CD8-positive, alpha-beta memory T cell (primary cell): Measurements from ENCODE around the gene CD99. TPM values are rescaled to one million over a fixed set of nuclear protein-coding genes. Genes with fewer than 3 reads are reported as not detected.
"Not testable (repeated sequence)": the region's sequence is repeated elsewhere in the genome, so short reads cannot be mapped to it uniquely, and the experiment has no call there.

Experiments
- CTCF ChIA-PET: fragments of 350-600 bp; sonication (Branson Sonifier 250); formaldehyde crosslinking; loops from one replicate; lab custom pipeline; 2021; ENCODE audit warnings: antibody characterized with exemption; lab: Charles Lee
- POLR2A ChIA-PET: fragments of 350-600 bp; sonication (Branson Sonifier 250); formaldehyde crosslinking; loops from one replicate; lab custom pipeline; 2021; ENCODE audit warnings: antibody characterized with exemption; lab: Charles Lee
- DNase-seq, 5 donors: peaks; one replicate each; pipeline versions ENCODE4 v3.0.0 to v3.0.0-alpha.2; 2020 to 2022; ENCODE audit warnings: mixed read lengths in 1 of 5
- H3K27ac ChIP-seq: one replicate; pipeline ENCODE4 v1.7.0; 2013; ENCODE audit warnings: low read depth, mild to moderate bottlenecking, low read length, moderate library complexity
- H3K27me3 ChIP-seq: 2 replicates; pipeline ENCODE4 v1.7.0; 2013; ENCODE audit warnings: low read length, mild to moderate bottlenecking; ENCODE audit not compliant: insufficient read depth, poor library complexity, severe bottlenecking
- H3K36me3 ChIP-seq: 2 replicates; pipeline ENCODE4 v1.7.0; 2013; ENCODE audit warnings: mild to moderate bottlenecking, low read length, moderate library complexity; ENCODE audit not compliant: insufficient read depth
- H3K4me1 ChIP-seq: 2 replicates; pipeline ENCODE4 v1.7.0; 2013; ENCODE audit warnings: mild to moderate bottlenecking, low read length, moderate library complexity; ENCODE audit not compliant: insufficient read depth
- H3K4me3 ChIP-seq: 2 replicates; pipeline ENCODE4 v1.7.0; 2013; ENCODE audit warnings: mild to moderate bottlenecking, low read length
- H3K9me3 ChIP-seq: 2 replicates; pipeline ENCODE4 v1.7.0; 2013; ENCODE audit warnings: mild to moderate bottlenecking, low read length
- H3K27ac Mint-ChIP-seq, 8 donors: one replicate each; pipeline ENCODE4 v1.8.0; 2020 to 2021; ENCODE audit warnings: mixed read lengths in 8 of 8, mild to moderate bottlenecking in 6 of 8, inconsistent platforms in 3 of 8, moderate library complexity in 3 of 8
- H3K27me3 Mint-ChIP-seq, 2 donors: one replicate each; pipeline ENCODE4 v1.8.0; 2020 to 2021; ENCODE audit warnings: mixed read lengths in 2 of 2, mild to moderate bottlenecking in 1 of 2, moderate library complexity in 1 of 2
- H3K36me3 Mint-ChIP-seq, 3 donors: one replicate each; pipeline ENCODE4 v1.8.0; 2020 to 2021; ENCODE audit warnings: mixed read lengths in 3 of 3, inconsistent platforms in 1 of 3, mild to moderate bottlenecking in 1 of 3
- H3K4me1 Mint-ChIP-seq, 3 donors: one replicate each; pipeline ENCODE4 v1.8.0; 2020 to 2021; ENCODE audit warnings: mixed read lengths in 3 of 3, inconsistent platforms in 1 of 3, mild to moderate bottlenecking in 1 of 3
- H3K4me3 Mint-ChIP-seq, 7 donors: one replicate each; pipeline ENCODE4 v1.8.0; 2020 to 2021; ENCODE audit warnings: mixed read lengths in 7 of 7, mild to moderate bottlenecking in 6 of 7, moderate library complexity in 4 of 7, inconsistent platforms in 2 of 7
- H3K9me3 Mint-ChIP-seq, 5 donors: one replicate each; pipeline ENCODE4 v1.8.0; 2020 to 2022; ENCODE audit warnings: mixed read lengths in 5 of 5, mild to moderate bottlenecking in 3 of 5, moderate library complexity in 2 of 5, inconsistent platforms in 1 of 5
- polyA plus RNA-seq: library from polyadenylated mRNA; unstranded; fragments of 300-500 nt; fragmentation: Illumina TruSeq; gene quantifications from one replicate; pipeline ENCODE4 v1.2.3, GENCODE V29; 2021
- total RNA-seq, 2 experiments: library from RNA; stranded (reverse); gene quantifications; one replicate each; pipeline ENCODE4 v1.2.3, GENCODE V29; 2021

The CD99 gene
- total and polyA plus RNA-seq, 3 experiments from 2014 or later: 234 to 548 (median 240) TPM

GRCh38 chrX:2765549-2765830 is 74.4 kb downstream of the CD99 start:
- CTCF ChIA-PET: no interaction called here

DNA sequence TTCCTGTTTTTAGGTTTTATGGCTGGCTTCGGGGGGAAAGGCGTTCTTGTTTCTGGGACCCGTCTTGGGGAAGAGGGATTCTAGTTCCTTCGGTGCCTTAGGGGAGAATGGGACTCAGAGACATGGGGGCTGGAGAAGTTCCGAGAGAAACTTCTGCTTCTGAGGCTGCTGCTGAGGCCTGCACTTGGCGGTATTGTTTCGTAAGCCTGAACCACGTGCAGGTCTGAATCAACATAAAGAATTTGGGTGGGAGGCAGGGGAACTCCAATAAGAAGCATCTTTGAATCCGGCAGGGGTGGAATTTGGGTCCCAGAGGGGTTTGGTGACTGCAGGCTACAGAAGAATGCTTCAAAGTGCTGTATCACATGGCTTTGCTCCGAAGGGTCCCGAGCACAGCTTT is 75.8 kb downstream of the CD99 start:
- H3K9me3 ChIP-seq: no peaks in the 10 kb centered on the region
- Mint-ChIP-seq H3K27me3 (peaks cover 5 to 35% of the 10 kb centered on the region in 2 donors), H3K4me3 (no peak overlapping the region), H3K27ac (no peak overlapping the region), H3K36me3 (peaks cover 0 to 19% (median 1%) of the 10 kb centered on the region in 3 donors), H3K9me3 (peaks cover 0 to 6% (median 2%) of the 10 kb centered on the region in 5 donors), H3K4me1 (peaks cover 4 to 8% (median 7%) of the 10 kb centered on the region in 3 donors)
- no peak overlapping the region for H3K27ac ChIP-seq
- H3K4me3 ChIP-seq: no peak overlapping the region
- no peak for DNase-seq
- ChIA-PET CTCF (no interaction called here), POLR2A (no interaction called here)
- H3K27me3 ChIP-seq: no peaks in the 10 kb centered on the region
- no peaks in the 10 kb centered on the region for H3K36me3 ChIP-seq
- H3K4me1 ChIP-seq: no peaks in the 10 kb centered on the region

More at GRCh38 chrX:2765549-2765830, 74.4 kb downstream of the CD99 start:
- H3K27me3 ChIP-seq: no peaks in the 10 kb centered on the region
- Mint-ChIP-seq H3K9me3 (peaks cover 0 to 2% (median 0%) of the 10 kb centered on the region in 5 donors), H3K27ac (peak overlapping the region in 1 of 8 donors; percentile 54), H3K4me3 (no peak overlapping the region), H3K4me1 (peaks cover 4 to 8% (median 7%) of the 10 kb centered on the region in 3 donors), H3K27me3 (peaks cover 5 to 25% of the 10 kb centered on the region in 2 donors), H3K36me3 (peaks cover 0 to 14% (median 0%) of the 10 kb centered on the region in 3 donors)
- POLR2A ChIA-PET: no interaction called here
- no peaks in the 10 kb centered on the region for H3K36me3 ChIP-seq
- no peaks in the 10 kb centered on the region for H3K4me1 ChIP-seq
- no peak for DNase-seq
- H3K4me3 ChIP-seq: no peak overlapping the region
- no peak overlapping the region for H3K27ac ChIP-seq
- no peaks in the 10 kb centered on the region for H3K9me3 ChIP-seq

- H3K4me3 Mint-ChIP-seq: no peak overlapping the region
- ChIA-PET POLR2A (no interaction called here), CTCF (no interaction called here)
- Histone ChIP-seq H3K4me3 (no peak overlapping the region), H3K27ac (no peak overlapping the region), H3K9me3 (no peaks in the 10 kb centered on the region), H3K27me3 (no peaks in the 10 kb centered on the region), H3K36me3 (no peaks in the 10 kb centered on the region), H3K4me1 (no peaks in the 10 kb centered on the region)
- peaks cover 0 to 6% (median 2%) of the 10 kb centered on the region in 5 donors for H3K9me3 Mint-ChIP-seq
- H3K27me3 Mint-ChIP-seq: peaks cover 8 to 40% of the 10 kb centered on the region in 2 donors
- peak in 1 of 5 donors; percentile 47 for DNase-seq
- H3K4me1 Mint-ChIP-seq: peaks cover 4 to 8% (median 7%) of the 10 kb centered on the region in 3 donors
- H3K27ac Mint-ChIP-seq: no peak overlapping the region
- H3K36me3 Mint-ChIP-seq: peaks cover 0 to 19% (median 1%) of the 10 kb centered on the region in 3 donors
These were observed 76.7 kb downstream of the CD99 start for GRCh38 chrX:2767631-2768455.

GRCh38 chrX:2769615-2770014 is 78.5 kb downstream of the CD99 start:
- Mint-ChIP-seq H3K36me3 (peaks cover 0 to 19% (median 1%) of the 10 kb centered on the region in 3 donors), H3K4me1 (peaks cover 4 to 8% (median 7%) of the 10 kb centered on the region in 3 donors), H3K9me3 (peaks cover 0 to 10% (median 8%) of the 10 kb centered on the region in 5 donors), H3K4me3 (no peak overlapping the region), H3K27ac (peak overlapping the region in 1 of 8 donors; percentile 59), H3K27me3 (peaks cover 13 to 48% of the 10 kb centered on the region in 2 donors)
- CTCF ChIA-PET: no interaction called here
- POLR2A ChIA-PET: no interaction called here
- Histone ChIP-seq H3K36me3 (no peaks in the 10 kb centered on the region), H3K4me3 (no peak overlapping the region), H3K4me1 (no peaks in the 10 kb centered on the region), H3K27ac (no peak overlapping the region), H3K27me3 (no peaks in the 10 kb centered on the region), H3K9me3 (no peaks in the 10 kb centered on the region)
- DNase-seq: no peak

DNA sequence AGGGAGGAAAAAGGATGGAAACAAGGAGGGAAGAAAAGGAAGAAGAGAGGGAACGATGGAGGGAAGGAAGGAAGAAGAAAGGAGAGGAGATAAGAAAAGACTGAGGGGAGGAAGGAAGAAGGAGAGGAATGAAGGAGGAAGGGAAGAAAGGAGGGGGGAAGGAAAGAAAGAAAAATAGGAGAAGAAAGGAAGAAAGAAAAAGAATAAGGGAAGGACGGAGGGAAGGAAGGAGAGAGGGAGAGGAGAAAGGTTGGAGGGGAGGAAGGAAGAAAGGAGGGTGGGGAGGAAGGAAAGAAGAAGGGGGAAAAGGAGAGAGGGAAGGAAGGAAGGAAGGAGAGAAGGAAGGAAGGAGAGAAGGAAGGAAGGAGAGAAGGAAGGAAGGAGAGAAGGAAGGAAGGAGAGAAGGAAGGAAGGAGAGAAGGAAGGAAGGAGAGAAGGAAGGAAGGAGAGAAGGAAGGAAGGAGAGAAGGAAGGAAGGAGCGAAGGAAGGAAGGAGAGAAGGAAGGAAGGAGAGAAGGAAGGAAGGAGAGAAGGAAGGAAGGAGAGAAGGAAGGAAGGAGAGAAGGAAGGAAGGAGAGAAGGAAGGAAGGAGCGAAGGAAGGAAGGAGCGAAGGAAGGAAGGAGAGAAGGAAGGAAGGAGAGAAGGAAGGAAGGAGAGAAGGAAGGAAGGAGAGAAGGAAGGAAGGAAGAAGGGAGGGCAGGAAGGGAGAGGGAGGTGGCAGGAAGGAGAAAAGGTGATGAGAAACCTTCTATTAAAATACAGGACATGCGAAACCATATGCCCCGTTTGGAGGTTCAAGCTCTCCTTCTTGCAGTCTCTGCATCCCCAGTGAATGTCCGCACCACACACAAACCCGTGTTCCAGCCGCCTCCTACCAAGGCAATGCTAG is 82.3 kb downstream of the CD99 start:
- Mint-ChIP-seq H3K27me3 (peaks cover 13 to 50% of the 10 kb centered on the region in 2 donors), H3K9me3 (peaks cover 0 to 14% (median 9%) of the 10 kb centered on the region in 5 donors), H3K36me3 (peaks cover 0 to 19% (median 3%) of the 10 kb centered on the region in 3 donors)
- H3K27ac ChIP-seq, H3K4me1 Mint-ChIP-seq, H3K27ac Mint-ChIP-seq, H3K4me3 Mint-ChIP-seq, H3K4me1 ChIP-seq, DNase-seq, POLR2A ChIA-PET, H3K9me3 ChIP-seq, CTCF ChIA-PET, H3K4me3 ChIP-seq, H3K27me3 ChIP-seq, H3K36me3 ChIP-seq: not testable (repeated sequence)

GRCh38 chrX:2774057-2774456 is 83.0 kb downstream of the CD99 start:
- POLR2A ChIA-PET: no interaction called here
- Histone ChIP-seq H3K36me3 (no peaks in the 10 kb centered on the region), H3K4me3 (no peak overlapping the region), H3K4me1 (no peaks in the 10 kb centered on the region), H3K27ac (no peak overlapping the region), H3K27me3 (no peaks in the 10 kb centered on the region), H3K9me3 (no peaks in the 10 kb centered on the region)
- Mint-ChIP-seq H3K27me3 (peaks cover 11 to 45% of the 10 kb centered on the region in 2 donors), H3K36me3 (peaks cover 0 to 16% (median 3%) of the 10 kb centered on the region in 3 donors), H3K4me3 (no peak overlapping the region), H3K4me1 (no peaks in the 10 kb centered on the region), H3K9me3 (peaks cover 0 to 12% (median 9%) of the 10 kb centered on the region in 5 donors), H3K27ac (no peak overlapping the region)
- CTCF ChIA-PET: no interaction called here
- no peak for DNase-seq

GRCh38 chrX:2774776-2775175 is 83.7 kb downstream of the CD99 start:
- H3K9me3 Mint-ChIP-seq: peaks cover 0 to 12% (median 9%) of the 10 kb centered on the region in 5 donors
- H3K36me3 Mint-ChIP-seq: peaks cover 0 to 11% (median 3%) of the 10 kb centered on the region in 3 donors
- H3K27me3 ChIP-seq: no peaks in the 10 kb centered on the region
- H3K4me1 ChIP-seq: no peaks in the 10 kb centered on the region
- H3K4me3 Mint-ChIP-seq: no peak overlapping the region
- DNase-seq: no peak
- H3K27ac Mint-ChIP-seq: no peak overlapping the region
- H3K9me3 ChIP-seq: no peaks in the 10 kb centered on the region
- no peak overlapping the region for H3K27ac ChIP-seq
- no peaks in the 10 kb centered on the region for H3K4me1 Mint-ChIP-seq
- CTCF ChIA-PET: no interaction called here
- peaks cover 11 to 38% of the 10 kb centered on the region in 2 donors for H3K27me3 Mint-ChIP-seq
- H3K36me3 ChIP-seq: no peaks in the 10 kb centered on the region
- no peak overlapping the region for H3K4me3 ChIP-seq
- POLR2A ChIA-PET: no interaction called here
